Measurements from ENCODE around the gene MAML3. TPM values are rescaled to one million over a fixed set of nuclear protein-coding genes. Genes with fewer than 3 reads are reported as not detected.

Gene MAML3
- polyA plus RNA-seq, 12 donors, result 3.9 to 17.0 (median 4.6) TPM; not detected in 1

- DNase-seq, result no peak
Observed at GRCh38 chr4:140126261-140126660, 27.7 kb downstream of the MAML3 start.

- DNase-seq, result no peak
Observed at GRCh38 chr4:140125374-140125773, 28.6 kb downstream of the MAML3 start.

- DNase-seq, result no peak
Observed at GRCh38 chr4:140123666-140124377, 30.2 kb downstream of the MAML3 start.

- no peak for DNase-seq
Observed at GRCh38 chr4:140122891-140123290, 31.1 kb downstream of the MAML3 start.

GRCh38 chr4:140121646-140122045, 32.3 kb downstream of the MAML3 start:
- DNase-seq, result no peak

GRCh38 chr4:140118931-140119640, 34.9 kb downstream of the MAML3 start:
- no peak for DNase-seq

GRCh38 chr4:140117947-140118346, 36.0 kb downstream of the MAML3 start:
- no peak for DNase-seq

GRCh38 chr4:140116442-140117104, 37.4 kb downstream of the MAML3 start:
- no peak for DNase-seq

GRCh38 chr4:140115140-140115539, 38.8 kb downstream of the MAML3 start:
- DNase-seq, result no peak

GRCh38 chr4:140113653-140114052, 40.3 kb downstream of the MAML3 start:
- DNase-seq, result no peak

- no peak for DNase-seq
Observed at GRCh38 chr4:140112576-140112975, 41.4 kb downstream of the MAML3 start.

GRCh38 chr4:140111256-140111655, 42.7 kb downstream of the MAML3 start:
- no peak for DNase-seq

GRCh38 chr4:140110542-140111215, 43.3 kb downstream of the MAML3 start:
- DNase-seq, result no peak

- DNase-seq, result no peak
Observed at GRCh38 chr4:140109737-140110136, 44.2 kb downstream of the MAML3 start.

- DNase-seq, result no peak
Observed at GRCh38 chr4:140109292-140109691, 44.7 kb downstream of the MAML3 start.

GRCh38 chr4:140108713-140109230, 45.2 kb downstream of the MAML3 start:
- no peak for DNase-seq

- DNase-seq, result no peak
Observed at GRCh38 chr4:140108243-140108642, 45.7 kb downstream of the MAML3 start.

- DNase-seq, result no peak
Observed at GRCh38 chr4:140106289-140106844, 47.6 kb downstream of the MAML3 start.

GRCh38 chr4:140105436-140105835, 48.5 kb downstream of the MAML3 start:
- no peak for DNase-seq

- DNase-seq, result no peak
Observed at GRCh38 chr4:140103676-140104075, 50.3 kb downstream of the MAML3 start.

- DNase-seq, result no peak
Observed at GRCh38 chr4:140102421-140102820, 51.6 kb downstream of the MAML3 start.

- no peak for DNase-seq
Observed at GRCh38 chr4:140100771-140101170, 53.2 kb downstream of the MAML3 start.

All from muscle of arm (tissue), 12 donors.